GM04504 (cell line): Measurements from ENCODE around the gene LALBA.
"Not testable (repeated sequence)": the region's sequence is repeated elsewhere in the genome, so short reads cannot be mapped to it uniquely, and the experiment has no call there.

ENCODE experiments used
- DNase-seq: peaks from one replicate; pipeline ENCODE4 v3.0.0-alpha.2; 2012; ENCODE audit warnings: low read depth

LALBA gene

DNA sequence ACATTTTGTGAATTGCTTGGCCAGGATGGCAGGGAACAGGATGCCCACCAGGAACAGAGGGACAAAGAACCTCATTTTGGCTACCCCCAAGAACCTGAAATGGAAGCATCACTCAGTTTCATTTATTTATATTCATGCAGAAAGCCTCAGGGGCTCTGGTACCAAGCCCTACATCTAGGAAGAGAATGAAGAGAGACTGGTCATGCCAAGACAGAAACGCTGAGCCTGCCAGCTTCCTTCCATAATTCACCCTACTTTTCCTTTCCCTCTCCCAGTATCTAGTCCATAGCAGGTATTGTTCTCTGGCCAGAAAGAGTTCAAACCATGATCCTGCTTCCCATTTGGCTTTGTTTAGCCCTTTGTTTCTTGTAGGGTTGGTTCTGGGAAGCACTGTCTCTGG lies at the start of gene LALBA:
Gene LALBA (minus strand): TSS at position 101 of the 400 bp plus-strand sequence. CDS start 26 bp downstream, at position 75.
- DNase-seq = no peak

- DNase-seq = peak; percentile 48
Observed at GRCh38 chr12:48618541-48618940, 48.7 kb upstream of the LALBA start.

DNA sequence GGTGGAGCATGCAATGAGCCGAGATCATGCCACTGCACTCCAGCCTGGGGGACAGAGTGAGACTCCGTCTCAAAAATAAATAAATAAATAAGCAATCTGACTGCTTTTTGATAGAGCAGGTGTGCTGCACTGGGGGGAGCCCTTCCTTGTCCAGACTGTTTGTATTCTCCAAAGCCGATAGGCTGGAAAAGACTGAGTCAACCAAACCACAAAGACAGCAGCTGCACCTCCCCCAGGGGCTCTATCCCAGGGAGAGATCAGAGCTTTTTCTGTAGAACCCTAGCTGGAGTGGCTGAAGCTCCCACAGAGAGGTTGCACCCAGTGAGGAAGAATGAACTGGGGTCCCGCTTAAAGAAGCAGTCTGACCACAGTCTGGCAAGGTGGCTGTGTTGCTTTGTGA lies 45.8 kb upstream of the LALBA start:
- DNase-seq = no peak

DNA sequence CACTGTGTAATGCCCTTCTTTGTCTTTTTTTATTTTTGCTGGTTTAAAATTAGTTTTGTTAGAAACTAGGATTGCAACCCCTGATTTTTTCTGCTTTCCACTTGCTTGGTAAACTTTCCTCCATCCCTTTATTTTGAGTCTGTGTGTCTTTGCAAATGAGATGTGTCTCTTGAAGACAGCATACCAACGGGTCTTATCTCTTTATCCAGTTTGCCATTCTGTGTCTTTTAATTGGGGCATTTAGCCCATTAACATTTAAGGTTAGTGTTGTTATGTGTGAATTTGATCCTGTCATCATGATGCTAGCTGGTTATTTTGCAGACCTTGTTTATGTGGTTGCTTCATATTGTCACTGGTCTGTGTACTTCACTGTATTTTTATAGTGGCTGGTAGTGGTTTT lies 43.5 kb upstream of the LALBA start:
- no peak for DNase-seq

DNA sequence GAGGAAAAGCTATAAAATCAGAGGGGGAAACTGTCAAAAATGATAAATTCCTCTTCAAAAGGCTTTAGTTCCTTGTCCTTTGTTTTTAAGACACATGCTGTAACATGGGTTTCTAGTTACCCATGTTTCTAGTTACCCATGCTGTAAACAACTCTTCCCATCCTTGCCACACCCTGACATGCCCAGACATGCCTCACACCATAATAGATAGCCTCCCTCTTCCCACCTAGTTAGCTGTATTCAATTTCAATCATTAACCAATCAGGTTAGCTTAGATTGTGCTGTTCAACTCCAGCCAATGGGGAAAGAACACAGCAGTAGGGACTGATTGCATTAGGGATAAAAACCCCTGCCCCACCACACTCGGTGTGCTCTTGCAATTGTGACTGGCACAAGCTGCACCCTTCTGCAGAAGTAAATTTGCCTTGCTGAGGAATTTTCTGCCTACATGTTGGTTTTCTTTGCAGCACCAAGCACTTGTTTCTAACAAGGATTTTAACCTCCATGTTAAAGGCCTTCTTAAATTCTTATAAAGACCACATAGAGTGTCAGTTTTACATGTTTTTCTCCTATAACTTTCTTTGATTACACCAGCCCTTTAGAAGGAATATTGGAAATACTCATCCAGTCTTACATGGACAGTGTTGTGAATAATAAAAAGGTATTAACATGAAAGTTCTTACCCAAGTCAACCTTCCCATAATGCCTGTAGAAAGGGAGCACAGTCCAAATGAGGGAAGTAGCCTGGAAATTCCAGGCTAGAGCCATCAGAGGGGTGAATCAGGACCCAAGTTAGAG lies 32.5 kb upstream of the LALBA start:
- no peak for DNase-seq

DNA sequence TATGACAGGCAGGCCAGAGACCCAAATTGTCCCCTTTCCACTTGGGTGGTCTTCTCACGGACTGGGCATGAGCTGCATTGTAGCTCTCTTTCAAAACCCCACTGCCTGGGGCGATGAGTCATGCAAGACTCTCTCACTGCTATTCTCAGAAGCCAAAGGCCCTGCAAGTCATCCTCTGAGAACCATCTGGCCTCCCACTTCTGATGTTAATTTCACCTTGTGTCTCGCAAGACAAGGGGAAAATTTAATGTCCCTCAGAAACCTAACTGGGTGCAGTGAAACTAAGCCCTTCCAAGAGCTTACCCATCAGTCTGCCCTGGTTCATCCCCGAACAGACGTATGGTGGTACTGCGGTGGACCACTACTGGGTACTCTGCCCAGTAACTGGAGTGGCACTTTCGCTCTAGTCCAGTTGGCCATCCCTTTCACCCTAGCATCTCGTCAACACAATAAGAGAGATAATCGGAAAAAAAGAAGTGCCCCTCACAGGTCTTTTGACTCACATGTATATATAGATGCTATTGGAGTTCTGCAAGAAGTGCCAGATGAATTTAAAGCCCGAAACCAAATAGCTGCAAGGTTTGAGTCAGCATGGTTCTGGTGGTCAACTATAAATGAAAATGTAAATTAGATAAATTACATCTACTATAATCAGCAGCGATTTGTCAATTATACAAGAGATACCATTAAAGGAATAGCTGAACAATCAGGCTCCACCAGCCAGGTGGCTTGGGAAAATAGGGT lies 31.3 kb upstream of the LALBA start:
- DNase-seq = peak; percentile 19

GRCh38 chr12:48600552-48600951 lies 30.7 kb upstream of the LALBA start:
- no peak for DNase-seq

DNA sequence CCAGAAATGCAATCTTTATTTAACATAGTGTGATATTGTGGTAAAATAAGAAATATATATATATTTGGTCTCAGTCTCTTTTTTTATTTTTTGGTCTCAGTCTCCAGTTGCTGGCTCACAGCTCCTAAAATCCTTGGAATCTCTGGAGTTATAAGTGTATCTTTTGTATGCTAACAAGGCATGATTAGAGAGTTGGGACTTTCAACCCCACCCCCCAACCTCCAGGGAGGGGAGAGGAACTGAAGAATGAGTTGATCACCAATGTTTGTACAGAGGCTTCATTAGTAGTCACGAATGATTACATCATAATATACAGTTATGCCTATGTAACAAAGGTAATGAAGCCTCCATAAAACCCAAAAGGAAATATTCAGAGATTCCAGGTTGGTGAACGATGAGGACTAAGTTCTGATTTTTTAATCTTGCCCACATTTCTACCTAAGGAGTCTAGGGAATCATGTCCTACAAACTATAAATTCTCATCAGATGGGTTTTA lies 22.8 kb upstream of the LALBA start:
- no peak for DNase-seq

- no peak for DNase-seq
Observed at GRCh38 chr12:48586361-48586760, 16.5 kb upstream of the LALBA start.

DNA sequence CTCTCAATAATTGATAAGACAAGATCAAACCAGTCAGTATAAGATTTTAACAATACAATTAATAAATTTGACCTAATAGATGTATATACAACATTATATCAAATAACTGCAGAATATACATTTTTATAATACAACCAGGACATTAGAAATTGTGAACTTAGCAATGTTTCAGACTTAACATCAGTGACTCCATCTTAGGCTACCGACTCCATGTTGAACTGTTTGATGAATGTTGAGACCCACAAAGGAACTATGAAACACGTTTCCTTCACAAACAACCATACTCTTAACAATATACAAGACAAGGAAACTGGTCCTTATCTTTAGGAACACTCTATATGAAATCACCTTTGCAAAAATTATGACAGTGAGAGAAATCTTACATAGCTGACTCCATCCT lies 13.9 kb upstream of the LALBA start:
- DNase-seq = no peak

DNA sequence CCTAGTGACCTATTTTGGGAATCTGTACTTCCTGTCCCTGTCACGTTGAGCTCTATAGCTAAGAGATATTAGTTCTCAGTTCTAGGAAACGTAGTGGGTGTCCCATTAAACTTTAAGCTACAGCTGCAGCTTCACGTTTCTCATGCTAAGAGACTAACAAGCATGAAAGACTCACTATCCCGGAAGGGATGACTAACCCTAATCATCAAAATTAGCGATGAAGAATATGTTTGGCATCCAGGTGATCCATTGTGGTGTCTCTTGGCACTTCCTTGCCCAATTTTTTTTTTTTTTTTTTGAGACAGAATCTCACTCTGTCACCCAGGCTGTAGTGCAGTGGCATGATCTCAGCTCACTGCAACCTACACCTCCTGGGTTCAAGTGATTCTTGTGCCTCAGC lies 11.0 kb upstream of the LALBA start:
- DNase-seq = no peak

GRCh38 chr12:48572326-48572725 lies 2.5 kb upstream of the LALBA start:
- no peak for DNase-seq

DNA sequence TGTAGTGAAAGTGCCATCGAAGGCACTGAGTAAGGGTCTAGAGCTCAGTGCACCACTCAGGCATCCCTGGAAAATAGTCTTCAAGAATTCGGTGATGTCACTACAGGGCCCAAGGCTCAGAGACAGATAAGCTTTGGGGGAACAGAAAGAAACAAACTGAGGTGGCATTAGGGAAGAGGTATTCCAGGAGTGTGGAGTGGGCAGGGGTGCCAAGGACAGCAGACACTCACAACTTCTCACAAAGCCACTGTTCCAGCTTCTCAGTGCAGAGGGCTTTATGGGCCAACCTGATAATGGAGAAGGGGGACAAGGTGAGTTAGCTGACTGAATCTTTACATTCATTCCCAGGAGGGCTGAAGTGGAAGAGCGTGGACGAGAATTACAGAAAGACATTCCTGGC lies 2.1 kb downstream of the LALBA start:
- DNase-seq = no peak

- DNase-seq = no peak
Observed at GRCh38 chr12:48557919-48558318, 11.9 kb downstream of the LALBA start.

DNA sequence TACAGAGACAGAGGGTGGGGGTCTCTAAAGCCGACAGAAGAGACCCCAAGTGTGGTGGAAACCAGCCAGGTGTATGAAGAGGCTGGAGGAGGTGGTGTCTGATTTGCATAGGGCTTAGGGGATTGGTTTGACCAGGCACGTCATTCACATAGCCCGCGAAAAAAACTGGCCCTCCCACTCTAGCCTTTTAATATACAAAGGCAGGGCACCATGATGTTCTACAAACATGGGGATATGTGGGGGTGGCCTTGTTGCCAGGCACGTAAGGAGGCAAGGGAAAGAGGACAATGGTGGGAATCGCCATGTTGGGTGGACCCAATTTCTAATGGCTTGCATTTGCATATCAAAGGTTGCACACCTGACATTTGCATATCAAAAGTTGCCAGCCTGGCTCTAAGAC lies 13.2 kb downstream of the LALBA start:
- no peak for DNase-seq

GRCh38 chr12:48553666-48554343 lies 16.0 kb downstream of the LALBA start:
- not testable (repeated sequence) for DNase-seq

DNA sequence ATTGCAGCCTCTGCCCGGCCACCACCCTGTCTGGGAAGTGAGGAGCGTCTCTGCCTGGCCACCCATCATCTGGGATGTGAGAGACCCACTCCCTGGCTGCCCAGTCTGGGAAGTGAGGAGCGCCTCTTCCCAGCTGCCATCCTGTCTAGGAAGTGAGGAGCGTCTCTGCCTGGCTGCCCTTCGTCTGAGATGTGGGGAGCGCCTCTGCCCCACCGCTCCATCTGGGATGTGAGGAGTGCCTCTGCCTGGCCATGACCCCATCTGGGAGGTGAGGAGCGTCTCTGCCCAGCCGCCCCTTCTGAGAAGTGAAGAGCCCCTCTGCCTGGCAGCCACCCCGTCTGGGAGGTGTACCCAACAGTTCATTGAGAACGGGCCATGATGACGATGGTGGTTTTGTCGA lies 18.2 kb downstream of the LALBA start:
- DNase-seq = not testable (repeated sequence)

DNA sequence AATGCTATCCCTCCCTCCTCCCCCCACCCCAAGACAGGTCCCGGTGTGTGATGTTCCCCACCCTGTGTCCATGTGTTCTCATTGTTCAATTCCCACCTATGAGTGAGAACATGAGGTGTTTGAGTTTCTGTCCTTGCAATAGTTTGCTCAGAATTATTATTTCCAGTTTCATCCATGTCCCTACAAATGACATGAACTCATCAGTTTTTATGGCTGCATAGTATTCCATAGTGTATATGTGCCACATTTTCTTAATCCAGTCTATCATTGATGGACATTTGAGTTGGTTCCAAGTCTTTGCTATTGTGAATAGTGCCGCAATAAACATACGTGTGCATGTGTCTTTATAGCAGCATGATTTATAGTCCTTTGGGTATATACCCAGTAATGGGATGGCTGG lies 22.8 kb downstream of the LALBA start:
- not testable (repeated sequence) for DNase-seq

GRCh38 chr12:48545833-48546469 lies 23.9 kb downstream of the LALBA start:
- DNase-seq = no peak

DNA sequence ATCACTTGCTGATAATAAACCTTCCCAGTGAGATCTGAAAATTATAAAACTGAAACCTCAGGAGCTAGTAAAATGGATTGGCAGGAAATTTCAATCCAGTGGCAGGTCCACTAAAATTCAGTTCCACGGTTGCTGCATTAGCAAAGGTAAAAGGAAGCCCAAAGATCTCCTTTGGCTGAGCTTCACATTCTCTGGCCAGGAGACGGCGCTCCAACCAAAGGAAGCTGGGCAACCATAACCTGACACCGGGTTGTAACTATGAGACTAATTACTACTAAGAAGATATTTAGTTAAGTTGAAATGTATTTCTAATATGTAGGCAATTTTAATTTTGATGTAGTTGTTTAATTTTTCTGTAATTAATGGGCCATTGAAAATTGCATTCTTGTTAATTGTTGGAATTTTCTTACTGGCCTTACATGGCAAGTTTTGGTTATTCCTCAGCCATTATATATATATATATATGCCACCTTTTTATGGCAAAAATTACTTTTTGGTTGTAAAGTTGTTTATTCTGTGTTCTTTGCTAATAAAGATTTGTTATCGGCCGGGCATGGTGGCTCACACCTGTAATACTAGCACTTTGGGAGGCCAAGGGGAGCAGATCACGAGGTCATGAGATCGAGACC lies 27.4 kb downstream of the LALBA start:
- no peak for DNase-seq

- DNase-seq = no peak
Observed at GRCh38 chr12:48536602-48537001, 33.2 kb downstream of the LALBA start.

DNA sequence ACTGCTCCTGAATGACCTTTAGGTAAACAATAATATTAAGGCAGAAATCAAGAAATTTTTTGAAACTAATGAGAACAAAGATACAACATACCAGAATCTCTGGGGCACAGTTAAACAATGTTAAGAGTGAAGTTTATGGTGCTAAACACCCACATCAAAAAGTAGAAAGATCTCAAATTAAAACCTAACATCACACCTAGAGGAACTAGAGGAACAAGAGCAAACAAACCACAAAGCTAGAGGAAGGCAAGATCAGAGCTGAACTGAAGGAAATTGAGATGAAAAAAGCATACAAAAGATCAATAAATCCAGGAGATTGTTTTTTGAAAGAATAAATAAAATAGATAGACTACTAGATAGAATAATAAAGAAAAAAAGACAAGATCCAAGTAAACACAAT lies 37.2 kb downstream of the LALBA start:
- no peak for DNase-seq
